B cell (primary cell): ENCODE data around the gene MAGI2. TPM values are rescaled to one million over a fixed set of nuclear protein-coding genes. Genes with fewer than 3 reads are reported as not detected.

Experiments
- ATAC-seq: fragments of 200-7000 bp; cut with Tn5 transposase; one replicate; pipeline ENCODE4 v1.10.0; 2021; ENCODE audit warnings: low read depth, mild to moderate bottlenecking, moderate number of reproducible peaks, moderate library complexity
- CTCF ChIA-PET: fragments of 350-600 bp; sonication (Branson Sonifier 250); formaldehyde crosslinking; loops from one replicate; lab custom pipeline; 2021; ENCODE audit warnings: antibody characterized with exemption, inconsistent platforms; lab: Charles Lee
- POLR2A ChIA-PET: fragments of 350-600 bp; sonication (Branson Sonifier 250); formaldehyde crosslinking; loops from one replicate; lab custom pipeline; 2021; ENCODE audit warnings: antibody characterized with exemption; lab: Charles Lee
- DNase-seq: peaks from one replicate; pipeline ENCODE4 v3.0.0; 2013
- H2AFZ ChIP-seq: 2 replicates; pipeline ENCODE4 v1.6.1; 2012; ENCODE audit warnings: mild to moderate bottlenecking, low read depth, low read length; ENCODE audit not compliant: insufficient read depth, poor library complexity, severe bottlenecking
- H3K27ac ChIP-seq, 2 donors: 1 replicate in 1 of 2; 2 replicates in 1 of 2; pipeline ENCODE4 v1.5.1; 2012 to 2013; ENCODE audit warnings: low read length in 2 of 2, mild to moderate bottlenecking in 2 of 2, moderate library complexity in 1 of 2
- H3K27me3 ChIP-seq, 4 experiments: fragments of 200-600 bp in 1 of 4; sonication (generic) in 1 of 4; replicated peaks in 1 of 4; 1 replicate in 2 of 4; 2 replicates in 2 of 4; pipeline versions ENCODE4 v1.6.1 to v1.7.0; 2013 to 2016; ENCODE audit warnings: low read length in 3 of 4, mild to moderate bottlenecking in 2 of 4, mixed read lengths in 1 of 4, moderate library complexity in 1 of 4; ENCODE audit not compliant: insufficient read depth in 4 of 4, control insufficient read depth in 3 of 4; ENCODE audit errors: control extremely low read depth in 1 of 4
- H3K36me3 ChIP-seq, 2 experiments: replicated peaks in 1 of 2; 1 replicate in 1 of 2; 2 replicates in 1 of 2; pipeline versions ENCODE4 v1.6.1 to v1.7.1; 2013; ENCODE audit warnings: low read length in 1 of 2; ENCODE audit not compliant: insufficient read depth in 2 of 2, control insufficient read depth in 1 of 2; ENCODE audit errors: control extremely low read depth in 1 of 2, extremely low read depth in 1 of 2
- H3K4me1 ChIP-seq, 2 donors: fragments of 200-600 bp in 1 of 2; sonication (generic) in 1 of 2; 1 replicate in 1 of 2; 2 replicates in 1 of 2; pipeline versions ENCODE4 v1.5.1 to v1.6.1; 2013 to 2017; ENCODE audit warnings: low read length in 2 of 2; ENCODE audit not compliant: control insufficient read depth in 2 of 2, insufficient read depth in 2 of 2
- H3K4me2 ChIP-seq: replicated peaks from 2 replicates; pipeline ENCODE3; 2012; ENCODE audit warnings: mild to moderate bottlenecking, low read depth, low read length; ENCODE audit not compliant: poor library complexity, severe bottlenecking
- H3K4me3 ChIP-seq, 5 experiments: fragments of 200-600 bp in 1 of 5; sonication (generic) in 1 of 5; 1 replicate in 3 of 5; 2 replicates in 2 of 5; pipeline versions ENCODE4 v1.5.1 to v1.7.0; 2011 to 2016; ENCODE audit warnings: low read length in 4 of 5, mild to moderate bottlenecking in 4 of 5, low read depth in 2 of 5, control low read depth in 1 of 5, moderate library complexity in 1 of 5; ENCODE audit not compliant: insufficient read depth in 1 of 5; ENCODE audit errors: control extremely low read depth in 1 of 5, extremely low read depth in 1 of 5
- H3K79me2 ChIP-seq: fragments of 200-600 bp; sonication (generic); one replicate; pipeline ENCODE4 v1.6.0; 2016; ENCODE audit warnings: low read length; ENCODE audit not compliant: control insufficient read depth, insufficient read depth
- H3K9ac ChIP-seq: fragments of 200-600 bp; sonication (generic); 2 replicates; pipeline ENCODE4 v1.6.1; 2017; ENCODE audit warnings: mild to moderate bottlenecking, low read length, moderate library complexity
- H3K9me3 ChIP-seq, 3 donors: one replicate each; pipeline versions ENCODE4 v1.6.1 to v1.7.1; 2013; ENCODE audit warnings: low read length in 2 of 3; ENCODE audit not compliant: control insufficient read depth in 2 of 3, insufficient read depth in 1 of 3; ENCODE audit errors: control extremely low read depth in 1 of 3
- H4K20me1 ChIP-seq: 2 replicates; pipeline ENCODE4 v1.6.0; 2012; ENCODE audit warnings: mild to moderate bottlenecking, low read length; ENCODE audit not compliant: insufficient read depth, control insufficient read depth, poor library complexity, severe bottlenecking
- H3K27ac Mint-ChIP-seq: one replicate; pipeline ENCODE4 v1.8.0; 2021; ENCODE audit warnings: mixed read lengths
- H3K27me3 Mint-ChIP-seq: one replicate; pipeline ENCODE4 v1.8.0; 2021; ENCODE audit warnings: mixed read lengths
- H3K4me1 Mint-ChIP-seq: one replicate; pipeline ENCODE4 v1.8.0; 2021; ENCODE audit warnings: mixed read lengths
- H3K4me3 Mint-ChIP-seq: one replicate; pipeline ENCODE4 v1.8.0; 2021; ENCODE audit warnings: mixed read lengths
- H3K9me3 Mint-ChIP-seq: one replicate; pipeline ENCODE4 v1.8.0; 2022; ENCODE audit warnings: mixed read lengths; ENCODE audit not compliant: insufficient read depth
- EZH2 ChIP-seq: IDR thresholded peaks from 2 replicates; pipeline ENCODE4 v1.6.1; 2012; ENCODE audit warnings: borderline replicate concordance, low read depth, mild to moderate bottlenecking, moderate library complexity, low read length; ENCODE audit not compliant: insufficient read depth, poor library complexity, severe bottlenecking
- WGBS: methylation state at CpG from one replicate; pipeline ENCODE4 v1.1.5; 2013; ENCODE audit warnings: missing lambda C conversion rate; ENCODE audit not compliant: insufficient coverage; 5-methylcytosine and 5-hydroxymethylcytosine counted together
- intact Hi-C: fragments of 100-400 bp; cut with micrococcal nuclease; formaldehyde crosslinking; loops from one replicate; pipeline ENCODE4 v1.10.0; 2022
- polyA plus RNA-seq: library from polyadenylated mRNA; depleted of rRNA; stranded (reverse); fragments of >200 nt; gene quantifications from 2 replicates; pipeline ENCODE4 v1.2.3, GENCODE V29; 2012
- total RNA-seq, 2 donors: library from RNA; stranded (reverse); fragments of 120-200 nt in 1 of 2; gene quantifications; 1 replicate in 1 of 2; 2 replicates in 1 of 2; pipeline versions ENCODE4 v1.2.3 to v1.2.4, GENCODE V29; 2013 to 2022
- TF ChIP-seq, protein P1 (sequence below): fragments of 200-600 bp; IDR thresholded peaks from one replicate; pipeline ENCODE4 v1.8.0; 2022; ENCODE audit warnings: antibody characterized with exemption, mild to moderate bottlenecking

MAGI2 gene
- total and polyA plus RNA-seq, 2 donors (not counting 1 experiment from before 2014, with no cell fraction given) = 0.16 to 0.64 TPM

- WGBS = 88% methylated on average over 3 of the region's 12 CpGs
- intact Hi-C loops = no loop called here
Observed at GRCh38 chr7:78167860-78168259, 1285.6 kb downstream of the MAGI2 start.

GRCh38 chr7:78165854-78166253 lies 1287.6 kb downstream of the MAGI2 start:
- Histone ChIP-seq H3K4me3 (no peak overlapping the region), H3K9me3 (peaks cover 0 to 3% (median 0%) of the 10 kb centered on the region in 3 donors), H3K27me3 (no peaks in the 10 kb centered on the region), H4K20me1 (no peaks in the 10 kb centered on the region), H3K4me1 (no peaks in the 10 kb centered on the region), H3K36me3 (no peaks in the 10 kb centered on the region), H2AFZ (no peak overlapping the region), H3K4me2 (no peak overlapping the region), H3K79me2 (no peaks in the 10 kb centered on the region), H3K9ac (no peak overlapping the region), H3K27ac (no peak overlapping the region)
- H3K27me3 Mint-ChIP-seq = peaks cover 7% of the 10 kb centered on the region
- no peak overlapping the region for H3K27ac Mint-ChIP-seq
- no peaks in the 10 kb centered on the region for H3K9me3 Mint-ChIP-seq
- TF ChIP-seq, protein P1, sequence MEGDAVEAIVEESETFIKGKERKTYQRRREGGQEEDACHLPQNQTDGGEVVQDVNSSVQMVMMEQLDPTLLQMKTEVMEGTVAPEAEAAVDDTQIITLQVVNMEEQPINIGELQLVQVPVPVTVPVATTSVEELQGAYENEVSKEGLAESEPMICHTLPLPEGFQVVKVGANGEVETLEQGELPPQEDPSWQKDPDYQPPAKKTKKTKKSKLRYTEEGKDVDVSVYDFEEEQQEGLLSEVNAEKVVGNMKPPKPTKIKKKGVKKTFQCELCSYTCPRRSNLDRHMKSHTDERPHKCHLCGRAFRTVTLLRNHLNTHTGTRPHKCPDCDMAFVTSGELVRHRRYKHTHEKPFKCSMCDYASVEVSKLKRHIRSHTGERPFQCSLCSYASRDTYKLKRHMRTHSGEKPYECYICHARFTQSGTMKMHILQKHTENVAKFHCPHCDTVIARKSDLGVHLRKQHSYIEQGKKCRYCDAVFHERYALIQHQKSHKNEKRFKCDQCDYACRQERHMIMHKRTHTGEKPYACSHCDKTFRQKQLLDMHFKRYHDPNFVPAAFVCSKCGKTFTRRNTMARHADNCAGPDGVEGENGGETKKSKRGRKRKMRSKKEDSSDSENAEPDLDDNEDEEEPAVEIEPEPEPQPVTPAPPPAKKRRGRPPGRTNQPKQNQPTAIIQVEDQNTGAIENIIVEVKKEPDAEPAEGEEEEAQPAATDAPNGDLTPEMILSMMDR = no peak
- no peak for TF ChIP-seq EZH2
- H3K4me1 Mint-ChIP-seq = no peaks in the 10 kb centered on the region
- ChIA-PET POLR2A (no interaction called here), CTCF (no interaction called here)
- WGBS = 100% methylated on average over 1 of the region's 3 CpGs
- H3K4me3 Mint-ChIP-seq = no peak overlapping the region
- DNase-seq (no peak), ATAC-seq (no peak)
- intact Hi-C loops = no loop called here

More at GRCh38 chr7:78167860-78168259, 1285.6 kb downstream of the MAGI2 start:
- no peak for DNase-seq
- Histone ChIP-seq H3K27ac (no peak overlapping the region), H3K4me2 (no peak overlapping the region), H3K27me3 (no peaks in the 10 kb centered on the region), H3K9ac (no peak overlapping the region), H3K4me3 (no peak overlapping the region), H3K9me3 (peaks cover 0 to 3% (median 0%) of the 10 kb centered on the region in 3 donors), H3K36me3 (no peaks in the 10 kb centered on the region), H4K20me1 (no peaks in the 10 kb centered on the region), H3K4me1 (no peaks in the 10 kb centered on the region), H3K79me2 (no peaks in the 10 kb centered on the region), H2AFZ (no peak overlapping the region)
- ChIA-PET POLR2A (no interaction called here), CTCF (no interaction called here)
- H3K27ac Mint-ChIP-seq = no peak overlapping the region
- no peak for ATAC-seq
- no peaks in the 10 kb centered on the region for H3K27me3 Mint-ChIP-seq
- no peaks in the 10 kb centered on the region for H3K9me3 Mint-ChIP-seq
- no peaks in the 10 kb centered on the region for H3K4me1 Mint-ChIP-seq
- H3K4me3 Mint-ChIP-seq = no peak overlapping the region
- TF ChIP-seq EZH2 = no peak
- TF ChIP-seq, protein P1 = no peak
